Measurements from ENCODE around the gene GTF2E1.

GRCh38 chr3:120706950-120707349, 35.6 kb upstream of the GTF2E1 start:
- TF ChIP-seq, protein P1, sequence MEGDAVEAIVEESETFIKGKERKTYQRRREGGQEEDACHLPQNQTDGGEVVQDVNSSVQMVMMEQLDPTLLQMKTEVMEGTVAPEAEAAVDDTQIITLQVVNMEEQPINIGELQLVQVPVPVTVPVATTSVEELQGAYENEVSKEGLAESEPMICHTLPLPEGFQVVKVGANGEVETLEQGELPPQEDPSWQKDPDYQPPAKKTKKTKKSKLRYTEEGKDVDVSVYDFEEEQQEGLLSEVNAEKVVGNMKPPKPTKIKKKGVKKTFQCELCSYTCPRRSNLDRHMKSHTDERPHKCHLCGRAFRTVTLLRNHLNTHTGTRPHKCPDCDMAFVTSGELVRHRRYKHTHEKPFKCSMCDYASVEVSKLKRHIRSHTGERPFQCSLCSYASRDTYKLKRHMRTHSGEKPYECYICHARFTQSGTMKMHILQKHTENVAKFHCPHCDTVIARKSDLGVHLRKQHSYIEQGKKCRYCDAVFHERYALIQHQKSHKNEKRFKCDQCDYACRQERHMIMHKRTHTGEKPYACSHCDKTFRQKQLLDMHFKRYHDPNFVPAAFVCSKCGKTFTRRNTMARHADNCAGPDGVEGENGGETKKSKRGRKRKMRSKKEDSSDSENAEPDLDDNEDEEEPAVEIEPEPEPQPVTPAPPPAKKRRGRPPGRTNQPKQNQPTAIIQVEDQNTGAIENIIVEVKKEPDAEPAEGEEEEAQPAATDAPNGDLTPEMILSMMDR (IDR thresholded peaks at IDR 0.05; ENCODE audit: insufficient read depth, low read depth, low read length), result no peak
- no peak for TF ChIP-seq EZH2 (IDR thresholded peaks at IDR 0.05; ENCODE audit: insufficient read depth, low read length)
